ENCODE data around the gene TLE2. TPM values are rescaled to one million over a fixed set of nuclear protein-coding genes. Genes with fewer than 3 reads are reported as not detected.
A peak's percentile ranks its signal among the peaks of the same experiment; 100 is the strongest.

Gene TLE2
- total and polyA plus RNA-seq, 2 of the 4 experiments (the other 2 are of a cell fraction), result under 0.01 to 0.41 TPM

GRCh38 chr19:2977001-2977745, 51.9 kb downstream of the TLE2 start, which contains the start of gene TLE6:
TSS of gene TLE6 (plus strand) at chr19:2977564. CDS start at chr19:2978234, 670 bp downstream.
- Histone ChIP-seq H2BK5ac (ENCODE audit: low read depth, low read length, poor library complexity, severe bottlenecking) (no peak within 1 kb of the TSS), H3K4me1 (ENCODE audit: control insufficient read depth, insufficient read depth, low read length) (peaks cover 6% of the 10 kb centered on the region), H4K8ac (ENCODE audit: low read depth in 2 of 2, low read length in 2 of 2) (peak within 1 kb of the TSS; percentile 0 to 80; a peak in 2 of 4 replicates), H2BK120ac (ENCODE audit: low read depth, low read length) (0 out of 2 replicates have a peak within 1 kb of the TSS, but pooled peaks have one; percentile 8), H3K23ac (ENCODE audit: low read depth, low read length) (peak within 1 kb of the TSS; percentile 23), H2AK9ac (replicated peaks; ENCODE audit: low read depth, low read length, poor library complexity) (peak within 1 kb of the TSS; percentile 78), H2BK15ac (ENCODE audit: low read depth, low read length) (no peak within 1 kb of the TSS), H3K9me1 (ENCODE audit: insufficient read depth, low read length) (0 out of 2 replicates have a peak, but pooled peaks cover 6% of the 10 kb centered on the region), H2AFZ (replicated peaks; ENCODE audit: low read length, poor library complexity) (peak within 1 kb of the TSS; percentile 99), H3K56ac (ENCODE audit: extremely low read depth, insufficient read depth, low read length) (no peak within 1 kb of the TSS), H3K4ac (ENCODE audit: low read depth, low read length) (no peak within 1 kb of the TSS; the same call in 1 of the 2 replicates), H3K4me2 (ENCODE audit: low read depth, low read length) (peak within 1 kb of the TSS; percentile 97), H3K9ac (ENCODE audit: low read depth, low read length) (peak within 1 kb of the TSS; percentile 39; the same call in 1 of the 2 replicates), H3K27ac (ENCODE audit: insufficient read depth, low read length) (no peak within 1 kb of the TSS), H3K4me3 (ENCODE audit: insufficient read depth, low read depth, low read length) (peak within 1 kb of the TSS; percentile 72), H4K20me1 (ENCODE audit: insufficient read depth, low read length) (no peaks in the 10 kb centered on the region), H3K27me3 (ENCODE audit: control insufficient read depth, insufficient read depth, low read length) (no peaks in the 10 kb centered on the region), H4K91ac (ENCODE audit: insufficient read depth, low read depth, low read length) (no peak within 1 kb of the TSS; the same call in 1 of the 2 replicates), H2BK20ac (ENCODE audit: low read depth, low read length) (0 out of 2 replicates have a peak within 1 kb of the TSS, but pooled peaks have one; percentile 5), H2AK5ac (ENCODE audit: low read depth, low read length) (no peak within 1 kb of the TSS; the same call in 1 of the 2 replicates), H3K9me3 (ENCODE audit: control insufficient read depth, insufficient read depth, low read length) (no peaks in the 10 kb centered on the region), H3K79me1 (ENCODE audit: low read depth in 1 of 2, low read length in 2 of 2) (no peaks in the 10 kb centered on the region), H3K14ac (replicated peaks; ENCODE audit: low read depth, low read length) (peak within 1 kb of the TSS; percentile 81; the same call in 1 of the 2 replicates), H4K5ac (ENCODE audit: low read depth, low read length) (no peak within 1 kb of the TSS), H3K18ac (ENCODE audit: low read depth, low read length) (peak within 1 kb of the TSS; percentile 21; the same call in 1 of the 2 replicates), H3K36me3 (ENCODE audit: control insufficient read depth, insufficient read depth, low read length) (no peaks in the 10 kb centered on the region)
- WGBS, 2 experiments (ENCODE audit: extremely low coverage in 2 of 2, insufficient read length in 1 of 2), result 1% methylated on average over 21 of the region's 51 CpGs; no CpG with 5 or more reads in 1 of the 2 experiments
- in situ Hi-C loops (cut with MboI; ENCODE audit: low sequenced_read_pairs), result no loop called here
- DNase-seq (peak; percentile 84), ATAC-seq (ENCODE audit: low read depth) (peak; percentile 100)
- intact Hi-C loops (cut with micrococcal nuclease), result loop anchor here (2.0 kb wide), 1 partner anchor 58 kb away; no protein-coding TSS in a partner anchor
- no TSS peak for BruUV-seq (replicated peaks)
- POLR2A ChIA-PET (ENCODE audit: unreplicated experiment), result interaction anchor here (0.6 kb wide), 1 partner anchor 77 kb away, joined by 3 read pairs; no protein-coding TSS in a partner anchor
- TF ChIP-seq BHLHE40 (IDR thresholded peaks at IDR 0.05; ENCODE audit: low read depth, low read length) (peak; percentile 79; the same call in 1 of the 2 replicates), ELK1 (IDR thresholded peaks at IDR 0.05; ENCODE audit: borderline replicate concordance, low read depth, low read length) (no peak), RFX5 (IDR thresholded peaks at IDR 0.05; ENCODE audit: low read depth, low read length) (no peak), MAFK (IDR thresholded peaks at IDR 0.05; ENCODE audit: low read depth, low read length) (no peak), MXI1 (IDR thresholded peaks at IDR 0.05; ENCODE audit: borderline replicate concordance, low read depth, low read length) (0 out of 2 replicates have a peak, but pooled peaks have one; percentile 54), NFE2L2 (IDR thresholded peaks at IDR 0.05; ENCODE audit: low read depth, low read length) (no peak), MAZ (IDR thresholded peaks at IDR 0.05; ENCODE audit: borderline replicate concordance, low read depth, low read length) (peak; percentile 89; the same call in 1 of the 2 replicates), FOS (IDR thresholded peaks at IDR 0.05; ENCODE audit: low read depth, low read length) (peak; percentile 52; the same call in 1 of the 2 replicates)
- TF ChIP-seq, protein P1, sequence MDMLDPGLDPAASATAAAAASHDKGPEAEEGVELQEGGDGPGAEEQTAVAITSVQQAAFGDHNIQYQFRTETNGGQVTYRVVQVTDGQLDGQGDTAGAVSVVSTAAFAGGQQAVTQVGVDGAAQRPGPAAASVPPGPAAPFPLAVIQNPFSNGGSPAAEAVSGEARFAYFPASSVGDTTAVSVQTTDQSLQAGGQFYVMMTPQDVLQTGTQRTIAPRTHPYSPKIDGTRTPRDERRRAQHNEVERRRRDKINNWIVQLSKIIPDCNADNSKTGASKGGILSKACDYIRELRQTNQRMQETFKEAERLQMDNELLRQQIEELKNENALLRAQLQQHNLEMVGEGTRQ (IDR thresholded peaks at IDR 0.05; ENCODE audit: low read depth, low read length), result peak; percentile 95
- CTCF ChIA-PET, result no interaction called here
- dilution Hi-C loops (cut with HindIII; ENCODE audit: low sequenced_read_pairs, unreplicated experiment), result no loop called here
